HL-60 (cell line): ENCODE results near the gene MAP4K2.
"Not testable (repeated sequence)": the region's sequence is repeated elsewhere in the genome, so short reads cannot be mapped to it uniquely, and the experiment has no call there.

Source experiments
- DNase-seq, 2 experiments: peaks; one replicate each; pipeline ENCODE4 v3.0.0-alpha.2; 2010 to 2020; ENCODE audit warnings: low read depth in 1 of 2, low spot score in 1 of 2
- H3K27ac ChIP-seq: fragments of 250-450 bp; sonication (Bioruptor Pico); replicated peaks from 2 replicates; pipeline ENCODE4 v1.5.1; 2020; ENCODE audit warnings: mild to moderate bottlenecking, moderate library complexity
- H3K27me3 ChIP-seq: fragments of 250-450 bp; sonication (Bioruptor Pico); 2 replicates; pipeline ENCODE4 v1.5.1; 2021; ENCODE audit warnings: mild to moderate bottlenecking, moderate library complexity; ENCODE audit not compliant: insufficient read depth, poor library complexity, severe bottlenecking
- H3K4me3 ChIP-seq: replicated peaks from 2 replicates; pipeline ENCODE4 v1.5.1; 2011; ENCODE audit warnings: mild to moderate bottlenecking, control low read depth, low read length; ENCODE audit not compliant: insufficient read depth
- GABPA ChIP-seq: IDR thresholded peaks from 2 replicates; pipeline ENCODE4 v1.6.1; 2012; ENCODE audit warnings: low read depth
- POLR2AphosphoS5 ChIP-seq: IDR thresholded peaks from 2 replicates; pipeline ENCODE4 v1.6.1; 2012; ENCODE audit warnings: low read depth
- SPI1 ChIP-seq: IDR thresholded peaks from 2 replicates; pipeline ENCODE4 v1.6.1; 2012; ENCODE audit warnings: low read depth, mild to moderate bottlenecking, borderline replicate concordance
- TF ChIP-seq, protein P1 (sequence below): IDR thresholded peaks from one replicate; pipeline ENCODE4 v1.5.1; 2011; ENCODE audit warnings: low read length, control low read depth, inconsistent platforms; ENCODE audit not compliant: insufficient read depth
- TF ChIP-seq, protein P2 (sequence below): IDR thresholded peaks from 2 replicates; pipeline ENCODE4 v1.6.1; 2012; ENCODE audit warnings: low read depth; ENCODE audit not compliant: insufficient replicate concordance

Gene MAP4K2

DNA sequence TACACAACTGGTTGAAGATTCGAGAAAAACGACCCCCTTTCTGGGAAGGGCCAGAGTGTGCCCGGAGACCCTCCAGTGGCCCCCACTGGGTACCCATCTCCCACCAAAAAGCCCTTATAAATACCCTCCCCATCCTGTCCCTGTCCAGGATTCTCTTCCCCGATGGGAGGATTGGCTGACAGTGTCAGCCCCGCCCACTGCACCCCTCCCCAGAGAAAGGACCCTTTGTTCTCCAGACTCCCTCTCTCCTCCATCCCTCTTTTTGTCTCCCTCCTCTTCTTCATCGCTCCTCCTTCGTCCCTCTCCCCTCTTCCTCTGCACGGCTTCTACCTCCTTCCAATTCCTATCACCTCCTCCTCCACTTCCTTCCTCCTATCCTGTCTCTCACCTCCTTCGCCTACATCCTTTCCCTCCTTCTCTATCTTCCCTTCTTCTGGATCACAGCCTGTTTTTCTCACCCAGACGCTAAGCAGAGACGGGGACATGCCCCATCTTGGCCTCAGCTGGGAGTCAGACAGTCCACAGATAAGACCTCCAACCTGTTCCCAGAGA is 20.6 kb upstream of the MAP4K2 start:
- TF ChIP-seq GABPA (no peak), POLR2AphosphoS5 (no peak), SPI1 (no peak)
- TF ChIP-seq, protein P1, sequence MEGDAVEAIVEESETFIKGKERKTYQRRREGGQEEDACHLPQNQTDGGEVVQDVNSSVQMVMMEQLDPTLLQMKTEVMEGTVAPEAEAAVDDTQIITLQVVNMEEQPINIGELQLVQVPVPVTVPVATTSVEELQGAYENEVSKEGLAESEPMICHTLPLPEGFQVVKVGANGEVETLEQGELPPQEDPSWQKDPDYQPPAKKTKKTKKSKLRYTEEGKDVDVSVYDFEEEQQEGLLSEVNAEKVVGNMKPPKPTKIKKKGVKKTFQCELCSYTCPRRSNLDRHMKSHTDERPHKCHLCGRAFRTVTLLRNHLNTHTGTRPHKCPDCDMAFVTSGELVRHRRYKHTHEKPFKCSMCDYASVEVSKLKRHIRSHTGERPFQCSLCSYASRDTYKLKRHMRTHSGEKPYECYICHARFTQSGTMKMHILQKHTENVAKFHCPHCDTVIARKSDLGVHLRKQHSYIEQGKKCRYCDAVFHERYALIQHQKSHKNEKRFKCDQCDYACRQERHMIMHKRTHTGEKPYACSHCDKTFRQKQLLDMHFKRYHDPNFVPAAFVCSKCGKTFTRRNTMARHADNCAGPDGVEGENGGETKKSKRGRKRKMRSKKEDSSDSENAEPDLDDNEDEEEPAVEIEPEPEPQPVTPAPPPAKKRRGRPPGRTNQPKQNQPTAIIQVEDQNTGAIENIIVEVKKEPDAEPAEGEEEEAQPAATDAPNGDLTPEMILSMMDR, result no peak
- TF ChIP-seq, protein P2, sequence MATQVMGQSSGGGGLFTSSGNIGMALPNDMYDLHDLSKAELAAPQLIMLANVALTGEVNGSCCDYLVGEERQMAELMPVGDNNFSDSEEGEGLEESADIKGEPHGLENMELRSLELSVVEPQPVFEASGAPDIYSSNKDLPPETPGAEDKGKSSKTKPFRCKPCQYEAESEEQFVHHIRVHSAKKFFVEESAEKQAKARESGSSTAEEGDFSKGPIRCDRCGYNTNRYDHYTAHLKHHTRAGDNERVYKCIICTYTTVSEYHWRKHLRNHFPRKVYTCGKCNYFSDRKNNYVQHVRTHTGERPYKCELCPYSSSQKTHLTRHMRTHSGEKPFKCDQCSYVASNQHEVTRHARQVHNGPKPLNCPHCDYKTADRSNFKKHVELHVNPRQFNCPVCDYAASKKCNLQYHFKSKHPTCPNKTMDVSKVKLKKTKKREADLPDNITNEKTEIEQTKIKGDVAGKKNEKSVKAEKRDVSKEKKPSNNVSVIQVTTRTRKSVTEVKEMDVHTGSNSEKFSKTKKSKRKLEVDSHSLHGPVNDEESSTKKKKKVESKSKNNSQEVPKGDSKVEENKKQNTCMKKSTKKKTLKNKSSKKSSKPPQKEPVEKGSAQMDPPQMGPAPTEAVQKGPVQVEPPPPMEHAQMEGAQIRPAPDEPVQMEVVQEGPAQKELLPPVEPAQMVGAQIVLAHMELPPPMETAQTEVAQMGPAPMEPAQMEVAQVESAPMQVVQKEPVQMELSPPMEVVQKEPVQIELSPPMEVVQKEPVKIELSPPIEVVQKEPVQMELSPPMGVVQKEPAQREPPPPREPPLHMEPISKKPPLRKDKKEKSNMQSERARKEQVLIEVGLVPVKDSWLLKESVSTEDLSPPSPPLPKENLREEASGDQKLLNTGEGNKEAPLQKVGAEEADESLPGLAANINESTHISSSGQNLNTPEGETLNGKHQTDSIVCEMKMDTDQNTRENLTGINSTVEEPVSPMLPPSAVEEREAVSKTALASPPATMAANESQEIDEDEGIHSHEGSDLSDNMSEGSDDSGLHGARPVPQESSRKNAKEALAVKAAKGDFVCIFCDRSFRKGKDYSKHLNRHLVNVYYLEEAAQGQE, result no peak
- no peaks in the 10 kb centered on the region for H3K27me3 ChIP-seq
- H3K27ac ChIP-seq, result no peak overlapping the region

DNA sequence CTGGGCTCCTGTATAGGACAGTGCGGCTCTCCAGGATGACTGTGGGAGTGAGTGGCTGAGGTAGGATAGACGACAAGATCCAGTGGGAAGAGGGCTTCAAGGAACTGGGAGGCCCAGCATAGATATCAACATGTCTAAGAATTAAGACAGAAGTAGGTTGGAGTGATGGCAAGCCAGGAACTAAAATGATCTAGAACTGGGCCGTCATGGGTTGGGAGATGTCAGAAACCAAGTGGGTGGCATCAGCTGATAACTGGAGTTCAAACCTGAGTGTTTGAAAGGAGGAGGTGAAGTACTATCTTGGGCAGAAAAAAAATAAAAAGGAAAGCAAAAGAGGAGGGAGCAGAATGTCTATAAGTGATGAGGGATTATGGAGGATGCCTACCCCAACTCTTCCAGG is 14.5 kb upstream of the MAP4K2 start:
- no peak overlapping the region for H3K27ac ChIP-seq
- H3K4me3 ChIP-seq, result no peak overlapping the region
- DNase-seq, result no peak
- no peaks in the 10 kb centered on the region for H3K27me3 ChIP-seq
- TF ChIP-seq GABPA (no peak), SPI1 (no peak), POLR2AphosphoS5 (no peak)
- TF ChIP-seq, protein P1, result no peak
- TF ChIP-seq, protein P2, result no peak

More for the DNA sequence above, 20.6 kb upstream of the MAP4K2 start:
- no peak for DNase-seq
- no peak overlapping the region for H3K4me3 ChIP-seq

DNA sequence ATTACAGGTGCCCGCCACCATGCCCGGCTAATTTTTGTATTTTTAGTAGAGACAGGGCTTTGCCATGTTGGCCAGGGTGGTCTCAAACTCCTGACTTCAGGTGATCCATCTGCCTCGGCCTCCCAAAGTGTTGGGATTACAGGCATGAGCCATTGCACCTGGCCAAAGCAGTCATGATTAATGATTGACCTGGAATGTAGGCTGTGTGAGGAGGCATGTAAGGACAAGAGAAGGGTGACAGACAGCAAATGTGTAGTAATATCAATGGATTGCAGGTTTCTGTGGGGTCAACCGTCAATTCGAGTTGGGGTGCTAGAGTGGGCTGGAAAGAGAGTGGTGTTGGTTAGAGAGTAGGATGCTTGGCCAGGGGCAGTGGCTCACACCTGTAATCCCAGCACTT is 12.4 kb upstream of the MAP4K2 start:
- H3K27ac ChIP-seq, H3K4me3 ChIP-seq, DNase-seq, H3K27me3 ChIP-seq: not testable (repeated sequence)

DNA sequence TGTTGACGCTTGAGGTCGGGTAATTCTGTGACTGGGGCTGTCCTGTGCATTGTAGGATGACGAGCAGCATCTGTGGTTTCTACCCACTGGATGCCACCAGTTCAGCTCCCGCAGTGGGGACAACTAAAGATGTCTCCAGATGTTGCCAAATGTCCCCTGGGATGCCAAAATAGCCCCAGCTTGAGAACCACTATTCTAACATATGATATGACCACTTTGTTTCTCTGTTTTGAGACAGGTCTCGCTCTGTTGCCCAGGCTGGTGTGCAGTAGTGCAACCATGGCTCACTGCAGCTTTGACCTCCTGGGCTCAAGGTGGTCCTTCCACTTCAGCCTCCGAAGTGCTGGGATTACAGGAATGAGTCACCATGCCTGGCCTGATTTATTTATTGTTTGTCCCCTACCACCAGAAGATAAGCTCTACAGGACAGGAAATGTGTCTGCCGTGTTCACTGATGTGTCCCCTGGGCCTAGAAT is 11.7 kb upstream of the MAP4K2 start:
- Histone ChIP-seq H3K27me3 (no peaks in the 10 kb centered on the region), H3K4me3 (no peak overlapping the region), H3K27ac (no peak overlapping the region)
- DNase-seq, result no peak
- TF ChIP-seq SPI1, result no peak

DNA sequence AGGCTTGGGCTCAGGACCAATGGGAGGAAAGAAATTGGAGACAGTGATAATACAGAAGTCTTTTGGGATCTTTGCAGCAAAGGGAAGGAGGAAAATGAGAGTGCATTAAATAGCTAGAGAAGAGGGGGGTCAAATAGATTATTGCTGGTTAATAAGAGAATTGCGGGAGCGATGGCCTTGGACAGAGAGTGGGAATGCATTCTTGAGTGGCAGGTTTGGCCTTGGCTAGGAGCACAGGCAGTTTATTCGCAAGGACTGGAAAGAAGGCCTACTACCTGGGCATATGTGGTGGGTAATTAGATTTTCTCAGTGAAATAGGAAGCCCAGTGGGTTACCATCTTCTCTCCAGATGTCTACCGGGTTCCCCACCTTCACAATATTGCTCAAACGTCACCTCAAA is 10.8 kb upstream of the MAP4K2 start:
- Histone ChIP-seq H3K27me3 (no peaks in the 10 kb centered on the region), H3K27ac (no peak overlapping the region), H3K4me3 (no peak overlapping the region)
- no peak for DNase-seq
- TF ChIP-seq GABPA (no peak), SPI1 (no peak), POLR2AphosphoS5 (no peak)
- TF ChIP-seq, protein P1, result no peak
- TF ChIP-seq, protein P2, result no peak
